ENCODE data around the gene AGPS. TPM values are rescaled to one million over a fixed set of nuclear protein-coding genes. Genes with fewer than 3 reads are reported as not detected.

Gene AGPS
- total and polyA plus RNA-seq, 9 of the 15 experiments (the other 6 are each of a cell fraction or from before 2014, with no cell fraction given): 15.5 to 211 (median 63.1) TPM

GRCh38 chr2:177460973-177461585 is 68.5 kb downstream of the AGPS start:
- H3K4me2 ChIP-seq (ENCODE audit: insufficient read depth, low read length): no peak overlapping the region
- in situ Hi-C loops (cut with MboI): no loop called here
- no peaks in the 10 kb centered on the region for H4K20me1 ChIP-seq (replicated peaks; ENCODE audit: control insufficient read depth, insufficient read depth, low read length)
- ATAC-seq: no peak
- DNase-seq (ENCODE audit: extremely low read depth in 1 of 4, low spot score in 3 of 4): no peak
- no peak overlapping the region for H2AFZ ChIP-seq (ENCODE audit: low read depth, low read length)
- H3K79me2 ChIP-seq (ENCODE audit: control insufficient read depth, insufficient read depth, low read length): no peaks in the 10 kb centered on the region
- no peaks in the 10 kb centered on the region for H3K4me1 ChIP-seq (replicated peaks in 1 of 2; ENCODE audit: control insufficient read depth in 2 of 2, insufficient read depth in 2 of 2, low read length in 2 of 2)
- POLR2A ChIA-PET: interaction anchor here (0.8 kb wide), 1 partner anchor 13 kb away, joined by 3 read pairs; no protein-coding TSS in a partner anchor
- H3K4me3 ChIP-seq: no peak overlapping the region
- peaks cover 34% of the 10 kb centered on the region for H3K36me3 ChIP-seq (ENCODE audit: control insufficient read depth, insufficient read depth, low read length)
- H3K9ac ChIP-seq (ENCODE audit: insufficient read depth in 1 of 2, low read depth in 2 of 2, low read length in 2 of 2): no peak overlapping the region
- WGBS (ENCODE audit: insufficient coverage, low coverage, missing lambda C conversion rate): 75% methylated on average over 5 of the region's 5 CpGs
- no peaks in the 10 kb centered on the region for H3K27me3 ChIP-seq (ENCODE audit: control insufficient read depth in 2 of 2, insufficient read depth in 2 of 2, low read length in 2 of 2)
- peaks cover 5% of the 10 kb centered on the region; the same call in 1 of the 2 replicates for H3K9me3 ChIP-seq (replicated peaks; ENCODE audit: control insufficient read depth, insufficient read depth, low read depth, low read length)
- CTCF ChIA-PET (ENCODE audit: low intra/inter-chr PET ratio): no interaction called here
- H3K9me1 ChIP-seq (ENCODE audit: control insufficient read depth, insufficient read depth, low read length): no peaks in the 10 kb centered on the region
- intact Hi-C loops (cut with micrococcal nuclease): no loop called here
- no TSS peak for BruUV-seq (replicated peaks)
- FAIRE-seq: no peak
- H3K27ac ChIP-seq (ENCODE audit: extremely low read depth, low read depth, low read length): no peak overlapping the region
- TF ChIP-seq ARNT (IDR thresholded peaks at IDR 0.05) (no peak), ZBTB40 (IDR thresholded peaks at IDR 0.05) (no peak), ZBTB40 (CRISPR knock-in tag; IDR thresholded peaks at IDR 0.05) (no peak), ZNF174 (CRISPR knock-in tag; IDR thresholded peaks at IDR 0.05) (no peak), ZFP30 (CRISPR knock-in tag; IDR thresholded peaks at IDR 0.05; ENCODE audit: borderline replicate concordance) (no peak)
